GM21515 (cell line): ENCODE measurements around the gene KY.

Source experiments
- ATAC-seq: cut with Tn5 transposase; IDR thresholded peaks from one replicate; pipeline ENCODE4 v1.9.1; 2021; ENCODE audit not compliant: unreplicated experiment

Gene KY

GRCh38 chr3:134646086-134646485 is 4.7 kb downstream of the KY start:
- no peak for ATAC-seq

GRCh38 chr3:134645515-134645914 is 5.3 kb downstream of the KY start:
- ATAC-seq, result no peak

- ATAC-seq, result no peak
Observed at GRCh38 chr3:134644731-134645514, 5.9 kb downstream of the KY start.

GRCh38 chr3:134643150-134643675 is 7.6 kb downstream of the KY start:
- no peak for ATAC-seq

- no peak for ATAC-seq
Observed at GRCh38 chr3:134642445-134643149, 8.2 kb downstream of the KY start.

GRCh38 chr3:134641671-134642300 is 9.0 kb downstream of the KY start:
- no peak for ATAC-seq

- ATAC-seq, result no peak
Observed at GRCh38 chr3:134640872-134641470, 9.9 kb downstream of the KY start.

- ATAC-seq, result no peak
Observed at GRCh38 chr3:134640378-134640777, 10.4 kb downstream of the KY start.

- no peak for ATAC-seq
Observed at GRCh38 chr3:134638385-134639030, 12.3 kb downstream of the KY start.

- ATAC-seq, result no peak
Observed at GRCh38 chr3:134636406-134636805, 14.4 kb downstream of the KY start.

GRCh38 chr3:134630506-134630905 is 20.3 kb downstream of the KY start:
- ATAC-seq, result no peak

GRCh38 chr3:134628884-134629283 is 21.9 kb downstream of the KY start:
- ATAC-seq, result no peak

- no peak for ATAC-seq
Observed at GRCh38 chr3:134627831-134628230, 23.0 kb downstream of the KY start.

GRCh38 chr3:134625885-134626741 is 24.7 kb downstream of the KY start:
- no peak for ATAC-seq

GRCh38 chr3:134625462-134625861 is 25.4 kb downstream of the KY start:
- no peak for ATAC-seq

GRCh38 chr3:134624537-134625287 is 26.1 kb downstream of the KY start:
- ATAC-seq, result no peak

- ATAC-seq, result no peak
Observed at GRCh38 chr3:134623615-134624245, 27.1 kb downstream of the KY start.

- no peak for ATAC-seq
Observed at GRCh38 chr3:134622806-134623365, 27.9 kb downstream of the KY start.
